ENCODE results near the gene DDIAS. TPM values are rescaled to one million over a fixed set of nuclear protein-coding genes. Genes with fewer than 3 reads are reported as not detected.

Gene DDIAS
- total RNA-seq, 1 experiment from 2014 or later: 12.4 TPM

GRCh38 chr11:82872377-82873150, 29.0 kb upstream of the DDIAS start:
- Histone ChIP-seq H4K20me1 (ENCODE audit: insufficient read depth) (no peaks in the 10 kb centered on the region), H3K4me1 (replicated peaks; ENCODE audit: insufficient read depth) (no peaks in the 10 kb centered on the region), H3K79me2 (ENCODE audit: low read depth) (no peaks in the 10 kb centered on the region), H3K36me3 (ENCODE audit: low read depth) (no peaks in the 10 kb centered on the region), H3K9me2 (ENCODE audit: insufficient read depth) (no peaks in the 10 kb centered on the region), H3F3A (ENCODE audit: insufficient read depth, low read depth) (no peaks in the 10 kb centered on the region), H3K4me3 (no peak overlapping the region), H3K27ac (no peak overlapping the region), H3K9me3 (ENCODE audit: insufficient read depth, low read depth) (no peaks in the 10 kb centered on the region), H3K4me2 (no peak overlapping the region), H2AFZ (no peak overlapping the region), H3K27me3 (ENCODE audit: insufficient read depth, low read depth) (no peaks in the 10 kb centered on the region)
- DNase-seq: peak in 1 of 2 experiments; percentile 21
- ChIA-PET CTCF (no interaction called here), POLR2A (ENCODE audit: unreplicated experiment) (no interaction called here)
- BruUV-seq (replicated peaks): no TSS peak
- intact Hi-C loops (cut with micrococcal nuclease; ENCODE audit: unreplicated experiment): no loop called here
- no peak for TF ChIP-seq CTCF (conservative IDR thresholded peaks at IDR 0.05)
- TF ChIP-seq EZH2 (IDR thresholded peaks at IDR 0.05; ENCODE audit: low read depth): no peak

- no peaks in the 10 kb centered on the region for H3F3A ChIP-seq (ENCODE audit: insufficient read depth, low read depth)
- no peak for TF ChIP-seq CTCF (conservative IDR thresholded peaks at IDR 0.05)
- TF ChIP-seq EZH2 (IDR thresholded peaks at IDR 0.05; ENCODE audit: low read depth): no peak
- BruUV-seq (replicated peaks): no TSS peak
- no peaks in the 10 kb centered on the region for H3K4me1 ChIP-seq (replicated peaks; ENCODE audit: insufficient read depth)
- H3K79me2 ChIP-seq (ENCODE audit: low read depth): no peaks in the 10 kb centered on the region
- H4K20me1 ChIP-seq (ENCODE audit: insufficient read depth): no peaks in the 10 kb centered on the region
- H2AFZ ChIP-seq: no peak overlapping the region
- ChIA-PET CTCF (no interaction called here), POLR2A (ENCODE audit: unreplicated experiment) (no interaction called here)
- no peak overlapping the region for H3K4me2 ChIP-seq
- H3K9me3 ChIP-seq (ENCODE audit: insufficient read depth, low read depth): no peaks in the 10 kb centered on the region
- intact Hi-C loops (cut with micrococcal nuclease; ENCODE audit: unreplicated experiment): no loop called here
- H3K27me3 ChIP-seq (ENCODE audit: insufficient read depth, low read depth): no peaks in the 10 kb centered on the region
- H3K4me3 ChIP-seq: no peak overlapping the region
- no peaks in the 10 kb centered on the region for H3K36me3 ChIP-seq (ENCODE audit: low read depth)
- H3K27ac ChIP-seq: no peak overlapping the region
- DNase-seq: no peak
- no peaks in the 10 kb centered on the region for H3K9me2 ChIP-seq (ENCODE audit: insufficient read depth)
Observed at GRCh38 chr11:82873919-82874333, 27.6 kb upstream of the DDIAS start.

- Histone ChIP-seq H3K27me3 (ENCODE audit: insufficient read depth, low read depth) (no peaks in the 10 kb centered on the region), H3F3A (ENCODE audit: insufficient read depth, low read depth) (no peaks in the 10 kb centered on the region), H3K9me3 (ENCODE audit: insufficient read depth, low read depth) (no peaks in the 10 kb centered on the region), H3K79me2 (ENCODE audit: low read depth) (no peaks in the 10 kb centered on the region), H2AFZ (no peak overlapping the region), H3K4me2 (no peak overlapping the region), H3K27ac (no peak overlapping the region), H3K4me3 (no peak overlapping the region), H4K20me1 (ENCODE audit: insufficient read depth) (no peaks in the 10 kb centered on the region), H3K9me2 (ENCODE audit: insufficient read depth) (no peaks in the 10 kb centered on the region), H3K4me1 (replicated peaks; ENCODE audit: insufficient read depth) (no peaks in the 10 kb centered on the region), H3K36me3 (ENCODE audit: low read depth) (no peaks in the 10 kb centered on the region)
- TF ChIP-seq CTCF (conservative IDR thresholded peaks at IDR 0.05) (no peak), EZH2 (IDR thresholded peaks at IDR 0.05; ENCODE audit: low read depth) (no peak)
- POLR2A ChIA-PET (ENCODE audit: unreplicated experiment): no interaction called here
- peak in 1 of 2 experiments; percentile 19 for DNase-seq
- intact Hi-C loops (cut with micrococcal nuclease; ENCODE audit: unreplicated experiment): no loop called here
- BruUV-seq (replicated peaks): no TSS peak
- CTCF ChIA-PET: no interaction called here
Observed at GRCh38 chr11:82874646-82875523, 26.7 kb upstream of the DDIAS start.

All from PC-9 (cell line).